ENCODE data around the gene LAMTOR4. TPM values are rescaled to one million over a fixed set of nuclear protein-coding genes. Genes with fewer than 3 reads are reported as not detected.

Gene LAMTOR4
- total and polyA plus RNA-seq, 2 of the 13 experiments (the other 11 are each of a cell fraction or from before 2014, with no cell fraction given): 115 to 118 TPM

- Histone ChIP-seq H3K27me3 (ENCODE audit: control insufficient read depth in 1 of 2, insufficient read depth in 2 of 2, low read length in 2 of 2) (no peaks in the 10 kb centered on the region; a peak in 1 of 5 replicates), H3K4me2 (ENCODE audit: low read depth, low read length) (peak overlapping the region; percentile 66), H3K79me2 (ENCODE audit: insufficient read depth, low read length) (peaks cover 13% of the 10 kb centered on the region), H4K20me1 (ENCODE audit: insufficient read depth, low read length) (no peaks in the 10 kb centered on the region), H2AFZ (ENCODE audit: low read length) (no peak overlapping the region), H3K4me3 (replicated peaks in 1 of 3; ENCODE audit: insufficient read depth in 1 of 3, low read depth in 2 of 3, low read length in 3 of 3) (no peak overlapping the region), H3K9ac (ENCODE audit: insufficient read depth, low read depth, low read length) (no peak overlapping the region), H3K4me1 (ENCODE audit: insufficient read depth, low read length) (peaks cover 59% of the 10 kb centered on the region), H3K27ac (ENCODE audit: extremely low read length, insufficient read depth, low read length) (peak overlapping the region; percentile 66), H3K9me3 (ENCODE audit: low read length) (no peaks in the 10 kb centered on the region), H3K36me3 (replicated peaks in 1 of 2; ENCODE audit: control insufficient read depth in 1 of 2, insufficient read depth in 2 of 2, low read length in 2 of 2) (no peaks in the 10 kb centered on the region)
- DNase-seq (ENCODE audit: low spot score) (no peak), ATAC-seq (no peak), FAIRE-seq (no peak)
- CTCF ChIA-PET (ENCODE audit: low intra/inter-chr PET ratio, low total read pairs): interaction anchor here (1.2 kb wide), 1 partner anchor 10 kb away, joined by 3 read pairs; no protein-coding TSS in a partner anchor
- no TSS peak for BruUV-seq (replicated peaks)
- intact Hi-C loops (cut with micrococcal nuclease; ENCODE audit: unreplicated experiment): no loop called here
- TF ChIP-seq ZNF441 (CRISPR knock-in tag; IDR thresholded peaks at IDR 0.05; ENCODE audit: borderline replicate concordance) (no peak), MLLT10 (CRISPR knock-in tag; IDR thresholded peaks at IDR 0.05) (no peak), ARNT2 (CRISPR knock-in tag; IDR thresholded peaks at IDR 0.05; ENCODE audit: low read depth) (0 out of 2 replicates have a peak, but pooled peaks have one; percentile 5), SAFB2 (CRISPR knock-in tag; IDR thresholded peaks at IDR 0.05; ENCODE audit: borderline replicate concordance, low read depth) (0 out of 2 replicates have a peak, but pooled peaks have one; percentile 11), NFIC (IDR thresholded peaks at IDR 0.05; ENCODE audit: low read length) (0 out of 2 replicates have a peak, but pooled peaks have one; percentile 2), HNF1B (CRISPR knock-in tag; IDR thresholded peaks at IDR 0.05) (0 out of 2 replicates have a peak, but pooled peaks have one; percentile 4), ZSCAN9 (CRISPR knock-in tag; IDR thresholded peaks at IDR 0.05; ENCODE audit: borderline replicate concordance) (0 out of 2 replicates have a peak, but pooled peaks have one; percentile 3)
- in situ Hi-C loops (cut with HindIII; ENCODE audit: extremely low pct_ligation_motif_present, low pct_unique_long_range_greater_than_20kb): no loop called here
- POLR2A ChIA-PET: interaction anchor here (2.2 to 2.3 kb wide), 2 partner anchors 21 to 26 kb away, joined by 6 to 24 read pairs; partner anchors contain the start of genes AP4M1, LAMTOR4 and MCM7
- 100% methylated on average over 1 of the region's 1 CpG for WGBS (ENCODE audit: low lambda C conversion rate)
Measured at GRCh38 chr7:100122568-100122967, 26.1 kb upstream of the LAMTOR4 start.
